ENCODE results near the gene CD4.

Gene CD4

DNA sequence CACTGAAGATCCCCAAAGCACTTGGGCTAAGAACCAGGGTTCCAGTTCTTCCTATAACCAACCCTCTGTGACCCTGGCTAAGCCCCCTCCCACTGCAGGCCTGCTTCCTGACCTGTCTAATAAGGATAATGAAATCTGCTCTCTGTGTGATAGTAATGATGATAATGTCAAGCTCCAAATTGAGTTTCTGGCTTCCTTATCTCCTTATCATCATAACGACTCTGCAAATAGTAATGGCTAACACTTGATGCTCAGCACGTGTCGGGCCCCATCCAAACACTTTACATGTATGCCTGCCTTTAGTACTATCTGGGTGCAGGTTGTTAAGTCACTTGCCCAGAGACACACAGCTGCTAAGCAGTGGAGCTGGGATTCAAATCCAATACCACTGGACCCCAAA, 27.3 kb downstream of the CD4 start:
- DNase-seq (ENCODE audit: low spot score), result no peak

DNA sequence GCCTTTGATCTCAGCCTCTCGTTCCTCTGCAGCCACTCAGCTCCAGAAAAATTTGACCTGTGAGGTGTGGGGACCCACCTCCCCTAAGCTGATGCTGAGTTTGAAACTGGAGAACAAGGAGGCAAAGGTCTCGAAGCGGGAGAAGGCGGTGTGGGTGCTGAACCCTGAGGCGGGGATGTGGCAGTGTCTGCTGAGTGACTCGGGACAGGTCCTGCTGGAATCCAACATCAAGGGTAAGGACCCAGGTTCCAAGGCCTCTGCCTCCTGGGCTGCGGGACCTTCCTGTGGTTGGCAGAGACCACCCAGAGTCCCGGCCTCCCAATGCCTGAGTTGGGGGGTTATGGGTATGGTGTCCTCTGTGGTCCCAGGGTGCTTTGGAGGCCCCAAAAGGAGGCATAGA, 27.8 kb downstream of the CD4 start:
- no peak for DNase-seq (ENCODE audit: low spot score)

DNA sequence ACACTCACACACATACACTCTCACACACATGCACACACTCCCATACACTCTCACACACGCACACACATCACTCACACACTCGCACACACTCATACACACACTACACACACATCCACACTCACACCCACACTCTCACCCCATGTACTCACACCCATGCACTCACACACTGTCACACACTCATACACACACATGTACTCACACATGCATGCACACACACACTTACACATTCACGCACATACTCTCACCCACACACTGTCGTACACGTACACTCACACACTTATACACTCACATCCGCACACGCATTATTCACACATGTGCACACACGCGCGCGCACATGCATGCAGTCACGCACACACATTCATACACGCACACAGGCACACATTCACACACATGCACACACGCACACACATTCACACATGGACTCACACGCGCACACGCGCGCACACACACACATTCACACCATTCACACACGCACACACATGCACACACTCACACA, 28.4 kb downstream of the CD4 start:
- DNase-seq (ENCODE audit: low spot score), result no peak

DNA sequence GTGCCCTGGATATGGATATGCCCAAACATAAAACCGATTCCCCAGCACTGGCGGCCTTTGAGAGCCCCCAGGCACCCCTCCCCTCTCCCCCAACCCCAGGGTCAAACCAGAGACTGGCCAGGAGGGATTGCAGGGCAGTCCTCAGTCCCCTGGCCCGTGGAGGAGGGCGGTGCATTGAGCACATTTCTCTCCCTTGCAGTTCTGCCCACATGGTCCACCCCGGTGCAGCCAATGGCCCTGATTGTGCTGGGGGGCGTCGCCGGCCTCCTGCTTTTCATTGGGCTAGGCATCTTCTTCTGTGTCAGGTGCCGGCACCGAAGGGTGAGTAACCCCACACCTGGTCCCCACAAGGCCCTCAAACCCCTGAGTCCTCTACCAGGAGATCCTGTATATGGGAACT, 28.9 kb downstream of the CD4 start:
- DNase-seq (ENCODE audit: low spot score), result no peak

DNA sequence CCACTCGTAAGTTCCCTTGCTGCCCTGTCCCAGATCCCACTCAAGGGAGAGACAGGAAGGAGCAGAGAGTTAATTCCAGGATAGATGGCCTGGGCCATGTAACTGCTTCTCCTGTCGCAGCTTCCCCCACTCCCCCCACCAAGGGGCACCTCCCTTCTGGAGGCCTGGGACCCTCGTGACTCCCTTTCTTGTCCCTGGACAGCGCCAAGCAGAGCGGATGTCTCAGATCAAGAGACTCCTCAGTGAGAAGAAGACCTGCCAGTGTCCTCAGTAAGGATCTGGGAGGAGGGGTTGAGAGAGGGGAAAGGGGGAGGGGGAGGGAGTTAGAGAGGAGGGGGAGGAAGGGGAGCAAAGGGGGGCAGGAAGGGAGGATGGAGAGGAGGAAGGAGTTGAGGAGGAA, 29.3 kb downstream of the CD4 start:
- no peak for DNase-seq (ENCODE audit: low spot score)

DNA sequence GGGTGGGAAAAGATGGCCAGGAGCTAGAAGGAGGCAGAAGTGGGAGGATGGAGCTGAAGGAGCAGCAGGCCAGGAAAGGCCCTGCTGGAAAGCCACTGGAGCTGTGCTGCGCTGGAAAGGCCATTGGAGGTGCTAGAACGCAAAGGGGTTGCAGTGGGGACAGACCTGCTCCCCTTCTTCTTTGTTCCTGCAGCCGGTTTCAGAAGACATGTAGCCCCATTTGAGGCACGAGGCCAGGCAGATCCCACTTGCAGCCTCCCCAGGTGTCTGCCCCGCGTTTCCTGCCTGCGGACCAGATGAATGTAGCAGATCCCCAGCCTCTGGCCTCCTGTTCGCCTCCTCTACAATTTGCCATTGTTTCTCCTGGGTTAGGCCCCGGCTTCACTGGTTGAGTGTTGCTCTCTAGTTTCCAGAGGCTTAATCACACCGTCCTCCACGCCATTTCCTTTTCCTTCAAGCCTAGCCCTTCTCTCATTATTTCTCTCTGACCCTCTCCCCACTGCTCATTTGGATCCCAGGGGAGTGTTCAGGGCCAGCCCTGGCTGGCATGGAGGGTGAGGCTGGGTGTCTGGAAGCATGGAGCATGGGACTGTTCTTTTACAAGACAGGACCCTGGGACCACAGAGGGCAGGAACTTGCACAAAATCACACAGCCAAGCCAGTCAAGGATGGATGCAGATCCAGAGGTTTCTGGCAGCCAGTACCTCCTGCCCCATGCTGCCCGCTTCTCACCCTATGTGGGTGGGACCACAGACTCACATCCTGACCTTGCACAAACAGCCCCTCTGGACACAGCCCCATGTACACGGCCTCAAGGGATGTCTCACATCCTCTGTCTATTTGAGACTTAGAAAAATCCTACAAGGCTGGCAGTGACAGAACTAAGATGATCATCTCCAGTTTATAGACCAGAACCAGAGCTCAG, 30.0 kb downstream of the CD4 start:
- DNase-seq (ENCODE audit: low spot score), result no peak

DNA sequence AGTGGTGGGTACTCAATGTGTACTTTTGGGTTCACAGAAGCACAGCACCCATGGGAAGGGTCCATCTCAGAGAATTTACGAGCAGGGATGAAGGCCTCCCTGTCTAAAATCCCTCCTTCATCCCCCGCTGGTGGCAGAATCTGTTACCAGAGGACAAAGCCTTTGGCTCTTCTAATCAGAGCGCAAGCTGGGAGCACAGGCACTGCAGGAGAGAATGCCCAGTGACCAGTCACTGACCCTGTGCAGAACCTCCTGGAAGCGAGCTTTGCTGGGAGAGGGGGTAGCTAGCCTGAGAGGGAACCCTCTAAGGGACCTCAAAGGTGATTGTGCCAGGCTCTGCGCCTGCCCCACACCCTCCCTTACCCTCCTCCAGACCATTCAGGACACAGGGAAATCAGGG, 30.8 kb downstream of the CD4 start:
- no peak for DNase-seq (ENCODE audit: low spot score)

DNA sequence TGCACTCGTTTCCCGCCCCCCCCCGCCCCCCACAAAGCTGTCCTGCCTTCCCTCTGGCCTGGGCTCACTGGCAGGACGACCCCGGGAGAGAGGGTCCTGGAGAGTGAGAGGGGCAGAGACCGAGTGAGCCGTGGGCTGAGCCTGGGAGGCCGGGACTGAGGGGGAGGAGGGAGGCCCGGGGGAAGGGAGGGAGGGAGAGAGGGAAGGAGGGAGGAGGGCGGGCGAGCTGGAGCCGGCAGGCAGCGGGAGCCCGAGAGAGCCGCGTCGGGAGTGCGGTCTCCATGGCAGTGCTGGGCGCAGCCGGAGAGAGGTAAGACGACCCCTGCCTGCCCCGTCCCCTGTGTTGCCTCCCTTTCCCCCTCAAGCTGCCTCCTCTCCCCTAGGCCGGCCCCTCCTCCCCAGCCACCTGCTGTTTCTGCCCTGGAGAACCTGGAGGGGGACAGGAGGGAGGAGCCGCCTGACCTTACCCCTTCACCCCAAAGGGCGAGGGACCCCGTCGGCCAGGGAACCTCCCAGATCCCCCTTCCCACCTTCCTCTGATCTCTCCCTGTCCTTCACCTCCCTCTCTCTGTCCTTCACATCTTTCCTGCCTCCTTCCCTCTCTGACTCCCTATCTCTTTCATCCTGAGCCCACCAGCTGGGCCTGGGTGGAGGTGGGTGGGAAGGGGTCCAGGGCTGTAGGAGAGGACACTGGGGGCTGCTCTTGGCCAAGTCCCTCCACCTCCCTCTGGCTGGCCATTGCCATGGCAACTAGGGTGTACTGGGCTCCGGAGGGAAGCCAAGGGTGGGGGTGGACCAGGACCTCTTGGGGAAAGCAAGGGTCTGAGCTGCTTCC, 32.5 kb downstream of the CD4 start, which contains the start of gene GPR162:
TSS of gene GPR162 (plus strand) at position 231 of the 835 bp plus-strand sequence. CDS start 2,078 bp downstream, outside the sequence.
- no peak for DNase-seq (ENCODE audit: low spot score)

DNA sequence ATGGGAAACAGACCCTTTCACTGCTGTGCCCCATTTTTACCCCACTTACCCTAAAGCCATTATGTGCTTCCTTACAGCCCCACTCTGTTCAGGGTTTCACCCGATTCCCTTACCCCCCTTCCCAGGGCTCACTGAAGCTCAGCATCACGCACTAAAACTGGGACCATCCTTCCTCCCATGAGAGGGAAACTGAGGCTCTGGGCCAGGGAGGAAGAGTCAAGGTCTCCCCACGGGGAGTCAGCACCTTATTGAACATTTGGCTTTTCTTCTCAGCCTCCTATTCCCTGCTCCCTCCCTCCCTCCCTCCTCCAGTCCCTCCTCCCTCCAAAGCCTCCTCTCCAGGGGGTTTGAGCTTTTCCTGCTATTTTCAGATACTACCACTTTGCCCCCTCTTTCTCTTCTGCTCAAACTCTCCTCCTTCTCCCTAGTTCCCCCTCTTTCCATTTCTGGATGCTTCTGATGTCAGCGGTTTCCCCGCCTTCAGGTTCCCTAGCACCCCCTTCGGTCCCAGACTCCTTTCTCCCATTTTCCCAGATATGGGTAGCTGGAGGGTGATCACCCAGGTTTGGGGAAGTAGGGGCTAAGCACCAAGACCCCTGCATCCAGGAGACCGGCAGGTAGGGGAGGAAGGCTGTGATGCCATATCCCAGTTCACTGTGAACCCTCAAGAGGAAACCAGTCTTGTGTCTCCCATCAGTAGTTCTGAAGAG, 33.3 kb downstream of the CD4 start:
- no peak for DNase-seq (ENCODE audit: low spot score)

DNA sequence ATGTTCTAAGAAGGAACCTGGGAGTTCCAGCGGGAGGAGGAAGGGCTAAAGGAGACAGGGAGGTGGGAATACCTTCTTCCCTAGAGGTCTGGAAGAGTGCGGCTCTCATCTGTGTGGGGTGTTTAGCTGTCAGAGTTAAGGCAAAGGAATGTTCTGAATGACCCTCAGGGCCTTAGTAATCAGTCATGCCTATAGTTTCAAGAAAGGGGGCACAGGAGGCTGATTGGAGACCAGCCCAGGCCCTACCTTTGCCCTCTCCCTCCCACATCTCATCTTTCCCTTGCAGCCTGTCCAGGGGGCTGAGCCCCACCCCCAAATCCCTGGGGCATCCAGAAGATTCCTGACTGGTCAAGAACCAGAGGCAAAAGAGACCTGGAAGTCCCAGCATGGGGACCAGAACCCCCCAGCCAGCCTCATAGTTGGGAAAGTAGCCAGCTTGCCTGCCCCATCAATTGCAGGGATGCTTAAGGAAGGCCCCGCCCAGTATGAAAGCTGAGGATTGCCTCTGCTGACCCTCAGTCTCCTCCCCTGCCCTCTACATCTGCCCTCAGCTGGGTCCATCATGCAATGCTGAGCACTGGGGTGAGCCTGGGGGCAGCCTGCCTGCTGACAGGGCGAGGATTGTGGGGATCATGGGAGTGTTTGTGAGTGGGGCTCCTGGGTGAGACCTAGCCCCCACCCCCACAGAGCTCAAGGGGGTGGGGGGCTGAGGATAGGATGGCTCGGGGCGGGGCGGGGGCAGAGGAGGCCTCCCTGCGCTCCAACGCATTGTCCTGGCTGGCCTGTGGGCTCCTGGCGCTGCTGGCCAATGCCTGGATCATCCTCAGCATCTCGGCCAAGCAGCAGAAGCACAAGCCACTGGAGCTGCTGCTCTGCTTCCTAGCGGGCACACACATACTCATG, 34.1 kb downstream of the CD4 start:
- no peak for DNase-seq (ENCODE audit: low spot score)

DNA sequence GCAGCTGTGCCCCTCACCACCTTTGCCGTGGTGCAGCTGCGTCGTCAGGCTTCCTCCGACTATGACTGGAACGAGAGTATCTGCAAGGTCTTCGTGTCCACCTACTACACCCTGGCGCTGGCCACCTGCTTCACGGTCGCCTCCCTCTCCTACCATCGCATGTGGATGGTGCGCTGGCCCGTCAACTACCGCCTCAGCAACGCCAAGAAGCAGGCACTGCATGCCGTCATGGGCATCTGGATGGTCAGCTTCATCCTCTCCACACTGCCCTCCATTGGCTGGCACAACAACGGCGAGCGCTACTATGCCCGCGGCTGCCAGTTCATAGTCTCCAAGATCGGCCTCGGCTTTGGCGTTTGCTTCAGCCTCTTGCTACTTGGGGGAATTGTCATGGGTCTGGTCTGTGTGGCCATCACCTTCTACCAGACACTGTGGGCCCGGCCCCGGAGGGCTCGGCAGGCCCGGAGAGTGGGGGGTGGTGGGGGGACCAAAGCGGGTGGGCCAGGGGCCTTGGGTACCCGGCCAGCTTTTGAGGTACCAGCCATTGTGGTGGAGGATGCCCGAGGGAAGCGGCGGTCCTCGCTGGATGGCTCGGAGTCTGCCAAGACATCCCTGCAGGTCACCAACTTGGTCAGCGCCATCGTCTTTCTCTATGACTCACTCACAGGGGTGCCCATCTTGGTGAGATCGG, 34.9 kb downstream of the CD4 start:
- no peak for DNase-seq (ENCODE audit: low spot score)

DNA sequence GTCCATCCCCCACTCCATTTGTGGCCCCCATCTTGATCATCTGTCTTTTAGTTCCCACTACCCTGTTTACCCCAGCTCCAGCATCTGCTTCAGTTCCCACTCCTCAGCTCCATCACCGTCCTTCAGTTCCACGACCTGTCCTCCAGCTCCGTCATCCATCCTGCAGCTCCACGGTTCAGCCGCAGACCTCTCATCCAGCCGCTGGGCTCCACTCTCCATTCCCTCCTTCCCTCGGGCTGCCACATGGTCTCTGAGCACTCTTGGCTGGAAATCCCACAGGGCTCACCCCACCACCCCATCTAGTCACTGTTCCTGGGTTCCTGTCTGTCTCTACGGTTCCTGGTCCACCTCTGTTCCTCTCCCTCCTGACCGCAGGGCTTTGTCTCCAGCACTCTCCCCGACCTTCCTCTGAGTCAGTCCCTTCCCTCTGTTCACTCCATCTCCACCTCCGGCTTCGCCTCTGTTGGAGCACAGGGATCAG, 35.6 kb downstream of the CD4 start:
- no peak for DNase-seq (ENCODE audit: low spot score)

DNA sequence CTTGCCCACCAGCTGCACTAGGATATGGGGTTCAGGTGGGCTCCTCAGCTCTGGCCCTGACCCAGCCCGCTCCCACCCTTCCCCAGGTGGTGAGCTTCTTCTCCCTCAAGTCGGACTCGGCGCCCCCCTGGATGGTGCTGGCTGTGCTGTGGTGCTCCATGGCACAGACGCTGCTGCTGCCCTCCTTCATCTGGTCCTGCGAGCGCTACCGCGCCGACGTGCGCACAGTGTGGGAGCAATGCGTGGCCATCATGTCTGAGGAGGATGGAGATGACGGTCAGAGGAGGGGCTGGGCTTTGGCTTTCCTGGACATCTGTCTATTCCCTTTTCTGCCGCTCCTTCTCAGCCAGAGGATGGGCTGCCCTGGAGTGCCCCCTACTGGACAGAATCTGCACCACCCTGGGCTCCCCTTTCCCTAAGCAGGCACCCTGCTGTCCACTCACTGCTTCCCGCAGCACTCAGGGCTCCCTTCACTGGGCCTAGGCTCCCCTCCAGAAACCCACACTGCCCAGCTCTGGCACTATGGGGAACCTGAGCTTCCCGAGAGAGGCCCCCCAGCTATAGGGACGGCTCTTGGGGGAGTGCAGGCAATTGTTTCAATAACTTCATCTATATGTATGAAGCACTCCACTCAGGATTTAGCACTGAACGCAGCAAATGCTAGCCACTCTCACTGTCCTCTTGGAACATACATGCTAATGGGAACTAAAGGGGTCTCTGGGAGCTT, 36.2 kb downstream of the CD4 start:
- DNase-seq (ENCODE audit: low spot score), result peak; percentile 76

DNA sequence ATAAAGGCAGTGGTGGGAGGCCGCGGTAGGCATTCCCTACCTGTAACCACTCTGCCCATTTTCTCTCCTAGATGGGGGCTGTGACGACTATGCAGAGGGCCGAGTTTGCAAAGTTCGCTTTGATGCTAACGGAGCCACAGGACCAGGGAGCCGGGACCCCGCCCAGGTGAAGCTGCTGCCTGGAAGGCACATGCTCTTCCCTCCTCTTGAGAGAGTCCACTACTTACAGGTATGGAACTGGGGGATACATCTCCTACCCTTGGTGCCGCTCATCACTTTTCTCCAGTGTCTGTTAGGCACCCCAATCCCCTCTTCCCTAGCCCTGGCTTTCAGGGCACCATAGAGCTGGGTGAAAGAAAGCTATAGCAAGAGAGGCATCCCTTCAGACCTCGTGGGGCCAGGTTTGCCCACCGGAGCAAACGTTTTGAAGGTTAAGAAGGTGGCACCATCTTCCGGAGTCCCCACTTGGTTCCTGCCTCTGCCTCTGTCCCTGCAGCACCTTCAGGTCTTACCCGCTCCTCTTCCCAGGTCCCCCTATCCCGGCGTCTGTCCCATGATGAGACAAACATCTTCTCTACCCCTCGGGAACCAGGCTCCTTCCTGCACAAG, 36.9 kb downstream of the CD4 start:
- DNase-seq (ENCODE audit: low spot score), result no peak

DNA sequence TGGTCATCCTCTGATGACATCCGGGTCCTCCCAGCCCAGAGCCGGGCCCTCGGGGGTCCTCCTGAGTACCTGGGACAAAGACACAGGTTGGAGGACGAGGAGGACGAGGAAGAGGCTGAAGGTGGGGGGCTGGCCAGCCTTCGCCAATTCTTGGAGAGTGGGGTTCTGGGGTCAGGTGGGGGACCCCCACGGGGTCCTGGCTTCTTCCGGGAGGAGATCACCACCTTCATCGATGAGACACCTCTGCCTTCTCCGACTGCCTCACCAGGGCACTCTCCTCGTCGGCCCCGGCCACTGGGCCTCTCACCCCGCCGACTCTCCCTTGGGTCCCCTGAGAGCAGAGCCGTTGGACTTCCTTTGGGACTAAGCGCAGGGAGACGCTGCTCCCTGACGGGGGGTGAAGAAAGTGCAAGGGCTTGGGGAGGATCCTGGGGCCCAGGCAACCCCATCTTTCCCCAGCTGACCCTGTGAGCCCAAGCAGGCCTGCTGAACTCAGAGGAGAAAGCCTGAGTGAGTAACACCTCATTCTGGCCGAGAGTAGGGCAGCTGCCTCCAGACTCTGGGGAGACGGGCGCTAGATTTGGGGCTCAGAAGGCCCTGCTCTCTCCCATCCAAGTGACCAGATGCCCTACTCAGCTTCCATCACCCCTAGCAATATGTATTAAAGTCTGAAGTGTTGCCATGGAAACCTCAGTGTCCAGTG, 37.6 kb downstream of the CD4 start:
- DNase-seq (ENCODE audit: low spot score), result no peak

DNA sequence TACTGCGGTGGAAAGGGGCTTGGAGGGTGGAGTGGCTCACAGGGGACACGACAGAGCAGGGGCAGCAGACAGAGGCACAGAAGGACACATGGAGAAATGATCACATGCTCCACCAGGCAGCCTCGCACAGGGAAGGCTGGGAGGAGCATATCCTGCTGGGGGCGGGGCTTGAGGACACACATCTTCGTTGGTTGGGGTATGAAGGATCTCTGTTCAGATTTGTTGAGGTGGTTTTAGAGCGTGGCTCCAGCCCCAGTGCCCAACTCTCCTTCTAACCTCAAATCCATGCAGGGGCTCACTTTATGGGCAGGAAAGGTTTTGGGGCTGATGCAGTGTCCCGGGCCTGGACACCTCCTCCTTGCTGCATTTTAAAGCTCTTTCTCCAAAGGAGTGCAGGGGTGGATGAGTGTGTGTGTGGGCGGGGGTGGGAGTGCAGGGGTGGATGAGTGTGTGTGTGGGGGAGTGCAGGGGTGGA, 38.1 kb downstream of the CD4 start:
- DNase-seq (ENCODE audit: low spot score), result peak; percentile 52

DNA sequence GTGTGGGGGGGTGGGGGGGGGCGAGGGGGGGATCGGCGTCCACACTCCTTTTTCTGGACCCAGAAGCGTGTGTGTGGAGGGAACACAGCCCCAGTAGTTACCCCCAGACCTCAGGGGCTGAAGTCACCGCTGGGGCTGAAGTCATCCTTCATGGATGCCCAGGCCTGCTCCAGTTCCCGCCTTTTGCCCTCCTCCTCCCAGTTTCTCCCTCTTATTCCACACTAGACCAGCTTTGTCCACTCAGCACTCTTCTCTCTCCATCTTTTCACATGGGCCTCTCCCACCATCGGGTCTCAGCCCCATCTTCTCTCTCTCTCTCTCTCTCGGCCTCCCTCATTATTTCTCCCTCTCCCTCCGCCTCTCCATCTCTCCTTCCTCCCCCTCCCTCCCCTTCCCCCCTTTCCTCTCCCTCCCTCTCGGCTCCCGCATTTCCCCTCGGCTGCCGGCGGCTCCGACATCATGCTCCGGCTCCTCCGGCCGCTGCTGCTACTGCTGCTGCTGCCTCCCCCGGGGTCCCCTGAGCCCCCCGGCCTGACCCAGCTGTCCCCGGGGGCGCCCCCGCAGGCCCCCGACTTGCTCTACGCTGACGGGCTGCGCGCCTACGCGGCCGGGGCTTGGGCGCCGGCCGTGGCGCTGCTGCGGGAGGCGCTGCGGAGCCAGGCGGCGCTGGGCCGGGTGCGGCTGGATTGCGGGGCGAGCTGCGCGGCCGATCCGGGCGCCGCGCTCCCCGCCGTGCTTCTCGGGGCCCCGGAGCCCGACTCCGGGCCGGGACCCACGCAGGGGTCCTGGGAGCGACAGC, 38.9 kb downstream of the CD4 start, which contains the start of gene P3H3:
TSS of gene P3H3 (plus strand) at position 426 of the 799 bp plus-strand sequence. CDS start at position 460, 34 bp downstream.
- peak; percentile 22 for DNase-seq (ENCODE audit: low spot score)

All from LoVo (cell line).